Measurements from ENCODE around the gene XXYLT1.

GRCh38 chr3:195153653-195154052, 117.3 kb downstream of the XXYLT1 start:
- no peak for TF ChIP-seq CTCF (IDR thresholded peaks at IDR 0.05; ENCODE audit: low read length)
- no peak for TF ChIP-seq EZH2 (IDR thresholded peaks at IDR 0.05; ENCODE audit: borderline replicate concordance, low read length)
